ENCODE results near the gene CDK18.

The CDK18 gene

GRCh38 chr1:205541161-205541886 lies 36.9 kb downstream of the CDK18 start:
- FAIRE-seq, result no peak

- FAIRE-seq, result no peak
Observed at GRCh38 chr1:205542367-205542766, 37.9 kb downstream of the CDK18 start.

- FAIRE-seq, result no peak
Observed at GRCh38 chr1:205543351-205544301, 39.2 kb downstream of the CDK18 start.

GRCh38 chr1:205545001-205545919 lies 40.8 kb downstream of the CDK18 start:
- no peak for FAIRE-seq

- FAIRE-seq, result no peak
Observed at GRCh38 chr1:205545991-205546390, 41.5 kb downstream of the CDK18 start.

- no peak for FAIRE-seq
Observed at GRCh38 chr1:205546541-205546940, 42.1 kb downstream of the CDK18 start.

- FAIRE-seq, result no peak
Observed at GRCh38 chr1:205547936-205548827, 43.7 kb downstream of the CDK18 start.

- FAIRE-seq, result no peak
Observed at GRCh38 chr1:205554026-205554811, 49.8 kb downstream of the CDK18 start.

- no peak for FAIRE-seq
Observed at GRCh38 chr1:205561501-205562203, 57.2 kb downstream of the CDK18 start.

GRCh38 chr1:205563927-205564441 lies 59.5 kb downstream of the CDK18 start:
- FAIRE-seq, result no peak

GRCh38 chr1:205565799-205566198 lies 61.3 kb downstream of the CDK18 start:
- FAIRE-seq, result no peak

GRCh38 chr1:205567716-205568115 lies 63.2 kb downstream of the CDK18 start:
- no peak for FAIRE-seq

GRCh38 chr1:205568135-205568468 lies 63.6 kb downstream of the CDK18 start:
- no peak for FAIRE-seq

GRCh38 chr1:205568469-205569361 lies 64.2 kb downstream of the CDK18 start:
- FAIRE-seq, result no peak

- no peak for FAIRE-seq
Observed at GRCh38 chr1:205569411-205570172, 65.1 kb downstream of the CDK18 start.

- FAIRE-seq, result no peak
Observed at GRCh38 chr1:205570173-205570501, 65.7 kb downstream of the CDK18 start.

GRCh38 chr1:205570796-205571537 lies 66.5 kb downstream of the CDK18 start:
- FAIRE-seq, result no peak

GRCh38 chr1:205571747-205572146 lies 67.3 kb downstream of the CDK18 start:
- FAIRE-seq, result no peak
